Measurements from ENCODE around the gene HECTD4. TPM values are rescaled to one million over a fixed set of nuclear protein-coding genes. Genes with fewer than 3 reads are reported as not detected.

The HECTD4 gene
- total and polyA plus RNA-seq, 9 of the 15 experiments (the other 6 are each of a cell fraction or from before 2014, with no cell fraction given), result 3.5 to 33.3 (median 13.5) TPM

GRCh38 chr12:112309797-112310196 is 72.4 kb downstream of the HECTD4 start:
- Histone ChIP-seq H3K27ac (ENCODE audit: extremely low read depth, low read depth, low read length) (no peak overlapping the region), H4K20me1 (replicated peaks; ENCODE audit: control insufficient read depth, insufficient read depth, low read length) (no peaks in the 10 kb centered on the region), H3K9ac (ENCODE audit: insufficient read depth in 1 of 2, low read depth in 2 of 2, low read length in 2 of 2) (no peak overlapping the region), H3K4me3 (no peak overlapping the region), H2AFZ (ENCODE audit: low read depth, low read length) (no peak overlapping the region), H3K36me3 (ENCODE audit: control insufficient read depth, insufficient read depth, low read length) (peaks cover 60% of the 10 kb centered on the region), H3K4me1 (replicated peaks in 1 of 2; ENCODE audit: control insufficient read depth in 2 of 2, insufficient read depth in 2 of 2, low read length in 2 of 2) (no peaks in the 10 kb centered on the region), H3K9me1 (ENCODE audit: control insufficient read depth, insufficient read depth, low read length) (no peaks in the 10 kb centered on the region), H3K9me3 (replicated peaks; ENCODE audit: control insufficient read depth, insufficient read depth, low read depth, low read length) (no peaks in the 10 kb centered on the region), H3K4me2 (ENCODE audit: insufficient read depth, low read length) (no peak overlapping the region), H3K27me3 (ENCODE audit: control insufficient read depth in 2 of 2, insufficient read depth in 2 of 2, low read length in 2 of 2) (no peaks in the 10 kb centered on the region), H3K79me2 (ENCODE audit: control insufficient read depth, insufficient read depth, low read length) (no peaks in the 10 kb centered on the region)
- no peak for TF ChIP-seq FOS (IDR thresholded peaks at IDR 0.05; ENCODE audit: extremely low read depth, insufficient read length)
- TF ChIP-seq CBX3 (IDR thresholded peaks at IDR 0.05; ENCODE audit: borderline replicate concordance in 1 of 2, low read length in 2 of 2), result no peak
- no peak for TF ChIP-seq ASH1L (IDR thresholded peaks at IDR 0.05; ENCODE audit: borderline replicate concordance, low read depth, partially characterized antibody)
- no peak for TF ChIP-seq HMG20A (CRISPR knock-in tag; conservative IDR thresholded peaks at IDR 0.05)
- TF ChIP-seq PCBP2 (IDR thresholded peaks at IDR 0.05; ENCODE audit: low read depth, low read length, poor library complexity, severe bottlenecking), result no peak
- TF ChIP-seq TGIF2 (CRISPR knock-in tag; IDR thresholded peaks at IDR 0.05), result no peak
- WGBS (ENCODE audit: insufficient coverage, low coverage, missing lambda C conversion rate), result 49% methylated on average over 2 of the region's 2 CpGs
- DNase-seq (ENCODE audit: extremely low read depth in 1 of 4, low spot score in 3 of 4) (no peak), ATAC-seq (no peak), FAIRE-seq (no peak)
- ChIA-PET CTCF (ENCODE audit: low intra/inter-chr PET ratio) (no interaction called here), POLR2A (interaction anchor here (0.5 to 1.4 kb wide), 4 partner anchors 8 to 593 kb away, joined by 4 to 6 read pairs (median 4); no protein-coding TSS in a partner anchor)
- BruUV-seq (replicated peaks), result no TSS peak
- intact Hi-C loops (cut with micrococcal nuclease), result no loop called here
- in situ Hi-C loops (cut with MboI), result no loop called here

DNA sequence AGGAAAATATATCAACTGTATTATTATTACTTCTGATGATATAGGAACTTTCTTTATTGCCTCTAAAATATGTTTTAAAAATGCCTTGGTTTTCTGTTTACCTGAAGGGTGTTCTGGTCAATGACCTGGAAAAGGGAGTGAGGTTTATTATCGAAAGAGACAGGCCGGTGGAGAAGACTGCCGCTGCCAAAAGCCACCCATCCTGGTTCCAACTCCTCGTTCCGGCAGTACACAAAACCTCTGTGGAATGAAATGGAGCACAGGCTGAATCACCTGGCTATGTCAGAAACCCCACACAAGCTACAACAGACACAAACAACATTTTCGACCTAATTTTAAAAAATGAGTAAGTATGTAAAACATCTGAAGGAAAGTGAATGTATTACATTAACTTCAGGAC is 73.6 kb downstream of the HECTD4 start:
- in situ Hi-C loops (cut with MboI), result no loop called here
- no peak overlapping the region for H2AFZ ChIP-seq (ENCODE audit: low read depth, low read length)
- peaks cover 50% of the 10 kb centered on the region for H3K36me3 ChIP-seq (ENCODE audit: control insufficient read depth, insufficient read depth, low read length)
- no peak for FAIRE-seq
- ChIA-PET POLR2A (no interaction called here), CTCF (ENCODE audit: low intra/inter-chr PET ratio) (no interaction called here)
- no peak for DNase-seq (ENCODE audit: extremely low read depth in 1 of 4, low spot score in 3 of 4)
- H3K4me2 ChIP-seq (ENCODE audit: insufficient read depth, low read length), result no peak overlapping the region
- H3K27me3 ChIP-seq (ENCODE audit: control insufficient read depth in 2 of 2, insufficient read depth in 2 of 2, low read length in 2 of 2), result no peaks in the 10 kb centered on the region
- no peak overlapping the region for H3K27ac ChIP-seq (ENCODE audit: extremely low read depth, low read depth, low read length)
- intact Hi-C loops (cut with micrococcal nuclease), result no loop called here
- H3K9me1 ChIP-seq (ENCODE audit: control insufficient read depth, insufficient read depth, low read length), result no peaks in the 10 kb centered on the region
- TF ChIP-seq EGR1 (conservative IDR thresholded peaks at IDR 0.05) (no peak), HOXB6 (CRISPR knock-in tag; IDR thresholded peaks at IDR 0.05; ENCODE audit: borderline replicate concordance) (no peak), MTA2 (IDR thresholded peaks at IDR 0.05; ENCODE audit: low read depth) (no peak), GABPB1 (CRISPR knock-in tag; IDR thresholded peaks at IDR 0.05) (no peak), ZNF431 (CRISPR knock-in tag; IDR thresholded peaks at IDR 0.05) (no peak)
- no peak overlapping the region for H3K9ac ChIP-seq (ENCODE audit: insufficient read depth in 1 of 2, low read depth in 2 of 2, low read length in 2 of 2)
- H3K9me3 ChIP-seq (replicated peaks; ENCODE audit: control insufficient read depth, insufficient read depth, low read depth, low read length), result no peaks in the 10 kb centered on the region
- no peaks in the 10 kb centered on the region for H3K4me1 ChIP-seq (replicated peaks in 1 of 2; ENCODE audit: control insufficient read depth in 2 of 2, insufficient read depth in 2 of 2, low read length in 2 of 2)
- H4K20me1 ChIP-seq (replicated peaks; ENCODE audit: control insufficient read depth, insufficient read depth, low read length), result no peaks in the 10 kb centered on the region
- 77% methylated on average over 6 of the region's 6 CpGs for WGBS (ENCODE audit: insufficient coverage, low coverage, missing lambda C conversion rate)
- ATAC-seq, result no peak
- no TSS peak for BruUV-seq (replicated peaks)
- no peaks in the 10 kb centered on the region for H3K79me2 ChIP-seq (ENCODE audit: control insufficient read depth, insufficient read depth, low read length)
- no peak overlapping the region for H3K4me3 ChIP-seq

Data from K562 (cell line).